ENCODE data around the gene M1AP.

DNA sequence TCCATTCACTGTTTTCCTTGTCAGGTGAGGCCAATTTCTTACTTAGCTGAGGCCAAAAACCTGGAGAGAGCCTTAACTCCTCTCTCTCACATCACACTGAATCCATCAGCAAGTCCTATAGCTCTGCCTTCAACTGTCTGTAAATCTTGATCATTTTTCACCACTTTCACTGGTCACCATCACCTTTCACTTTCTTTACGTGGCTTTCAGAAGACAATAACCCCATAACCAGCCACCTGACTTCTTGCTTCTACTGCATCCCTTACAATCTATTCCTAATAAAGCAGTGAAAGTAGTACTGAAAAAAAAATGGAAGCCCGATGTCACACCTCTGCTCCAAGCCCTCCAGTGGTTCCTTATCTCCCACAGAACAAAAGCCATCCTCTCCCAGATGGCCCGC, 102.1 kb downstream of the M1AP start:
- TF ChIP-seq, protein P1, sequence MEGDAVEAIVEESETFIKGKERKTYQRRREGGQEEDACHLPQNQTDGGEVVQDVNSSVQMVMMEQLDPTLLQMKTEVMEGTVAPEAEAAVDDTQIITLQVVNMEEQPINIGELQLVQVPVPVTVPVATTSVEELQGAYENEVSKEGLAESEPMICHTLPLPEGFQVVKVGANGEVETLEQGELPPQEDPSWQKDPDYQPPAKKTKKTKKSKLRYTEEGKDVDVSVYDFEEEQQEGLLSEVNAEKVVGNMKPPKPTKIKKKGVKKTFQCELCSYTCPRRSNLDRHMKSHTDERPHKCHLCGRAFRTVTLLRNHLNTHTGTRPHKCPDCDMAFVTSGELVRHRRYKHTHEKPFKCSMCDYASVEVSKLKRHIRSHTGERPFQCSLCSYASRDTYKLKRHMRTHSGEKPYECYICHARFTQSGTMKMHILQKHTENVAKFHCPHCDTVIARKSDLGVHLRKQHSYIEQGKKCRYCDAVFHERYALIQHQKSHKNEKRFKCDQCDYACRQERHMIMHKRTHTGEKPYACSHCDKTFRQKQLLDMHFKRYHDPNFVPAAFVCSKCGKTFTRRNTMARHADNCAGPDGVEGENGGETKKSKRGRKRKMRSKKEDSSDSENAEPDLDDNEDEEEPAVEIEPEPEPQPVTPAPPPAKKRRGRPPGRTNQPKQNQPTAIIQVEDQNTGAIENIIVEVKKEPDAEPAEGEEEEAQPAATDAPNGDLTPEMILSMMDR (IDR thresholded peaks at IDR 0.05), result no peak
- no peak for TF ChIP-seq POLR2A (IDR thresholded peaks at IDR 0.05)

All from sigmoid colon (tissue), 3 donors.